GM19238 (cell line): ENCODE measurements around the gene SLC26A1.
"Not testable (repeated sequence)": the region's sequence is repeated elsewhere in the genome, so short reads cannot be mapped to it uniquely, and the experiment has no call there.

Source experiments
- DNase-seq: peaks from one replicate; pipeline ENCODE4 v3.0.0; 2011; ENCODE audit warnings: low spot score; ENCODE audit not compliant: insufficient read length

The SLC26A1 gene

GRCh38 chr4:999882-1000425, 6.8 kb upstream of the SLC26A1 start:
- DNase-seq: no peak

- DNase-seq: not testable (repeated sequence)
These were observed 6.1 kb upstream of the SLC26A1 start for GRCh38 chr4:999240-999863.

GRCh38 chr4:998096-998691, 5.0 kb upstream of the SLC26A1 start:
- DNase-seq: no peak

GRCh38 chr4:997375-998071, 4.3 kb upstream of the SLC26A1 start:
- DNase-seq: no peak

- DNase-seq: no peak
These were observed 3.8 kb upstream of the SLC26A1 start for GRCh38 chr4:996997-997374.

- no peak for DNase-seq
These were observed 3.1 kb upstream of the SLC26A1 start for GRCh38 chr4:996030-996996.

- no peak for DNase-seq
These were observed 2.3 kb upstream of the SLC26A1 start for GRCh38 chr4:995311-996026.

- no peak for DNase-seq
These were observed 700 bp downstream of the SLC26A1 start for GRCh38 chr4:992297-993110.

- DNase-seq: no peak
These were observed 1.5 kb downstream of the SLC26A1 start for GRCh38 chr4:991451-992296.

GRCh38 chr4:990746-991367, 2.3 kb downstream of the SLC26A1 start:
- no peak for DNase-seq

- no peak for DNase-seq
These were observed 3.3 kb downstream of the SLC26A1 start for GRCh38 chr4:989722-990471.

- no peak for DNase-seq
These were observed 4.2 kb downstream of the SLC26A1 start for GRCh38 chr4:988726-989721.

GRCh38 chr4:987624-988513, 5.3 kb downstream of the SLC26A1 start:
- DNase-seq: no peak

GRCh38 chr4:986879-987623, 6.2 kb downstream of the SLC26A1 start, which contains the start of gene IDUA:
TSS of gene IDUA (plus strand) at chr4:987044. CDS start at chr4:987085, 41 bp downstream.
- peak; percentile 85 for DNase-seq

- DNase-seq: no peak
These were observed 6.8 kb downstream of the SLC26A1 start for GRCh38 chr4:986428-986878.
